GM18909 (cell line): Measurements from ENCODE around the gene ZNF281.
"Not testable (repeated sequence)": the region's sequence is repeated elsewhere in the genome, so short reads cannot be mapped to it uniquely, and the experiment has no call there.

Experiments used
- ATAC-seq: cut with Tn5 transposase; IDR thresholded peaks from one replicate; pipeline ENCODE4 v1.9.1; 2021; ENCODE audit warnings: mild to moderate bottlenecking; ENCODE audit not compliant: unreplicated experiment, poor library complexity

ZNF281 gene, protein sequence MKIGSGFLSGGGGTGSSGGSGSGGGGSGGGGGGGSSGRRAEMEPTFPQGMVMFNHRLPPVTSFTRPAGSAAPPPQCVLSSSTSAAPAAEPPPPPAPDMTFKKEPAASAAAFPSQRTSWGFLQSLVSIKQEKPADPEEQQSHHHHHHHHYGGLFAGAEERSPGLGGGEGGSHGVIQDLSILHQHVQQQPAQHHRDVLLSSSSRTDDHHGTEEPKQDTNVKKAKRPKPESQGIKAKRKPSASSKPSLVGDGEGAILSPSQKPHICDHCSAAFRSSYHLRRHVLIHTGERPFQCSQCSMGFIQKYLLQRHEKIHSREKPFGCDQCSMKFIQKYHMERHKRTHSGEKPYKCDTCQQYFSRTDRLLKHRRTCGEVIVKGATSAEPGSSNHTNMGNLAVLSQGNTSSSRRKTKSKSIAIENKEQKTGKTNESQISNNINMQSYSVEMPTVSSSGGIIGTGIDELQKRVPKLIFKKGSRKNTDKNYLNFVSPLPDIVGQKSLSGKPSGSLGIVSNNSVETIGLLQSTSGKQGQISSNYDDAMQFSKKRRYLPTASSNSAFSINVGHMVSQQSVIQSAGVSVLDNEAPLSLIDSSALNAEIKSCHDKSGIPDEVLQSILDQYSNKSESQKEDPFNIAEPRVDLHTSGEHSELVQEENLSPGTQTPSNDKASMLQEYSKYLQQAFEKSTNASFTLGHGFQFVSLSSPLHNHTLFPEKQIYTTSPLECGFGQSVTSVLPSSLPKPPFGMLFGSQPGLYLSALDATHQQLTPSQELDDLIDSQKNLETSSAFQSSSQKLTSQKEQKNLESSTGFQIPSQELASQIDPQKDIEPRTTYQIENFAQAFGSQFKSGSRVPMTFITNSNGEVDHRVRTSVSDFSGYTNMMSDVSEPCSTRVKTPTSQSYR

GRCh38 chr1:200409761-200410565, at the start of gene ZNF281:
ZNF281 (minus strand) TSS chr1:200410036; CDS start chr1:200409705, 331 bp downstream.
- peak; percentile 96 for ATAC-seq

- ATAC-seq: no peak
Measured at GRCh38 chr1:200458780-200459179, 48.9 kb upstream of the ZNF281 start.

DNA sequence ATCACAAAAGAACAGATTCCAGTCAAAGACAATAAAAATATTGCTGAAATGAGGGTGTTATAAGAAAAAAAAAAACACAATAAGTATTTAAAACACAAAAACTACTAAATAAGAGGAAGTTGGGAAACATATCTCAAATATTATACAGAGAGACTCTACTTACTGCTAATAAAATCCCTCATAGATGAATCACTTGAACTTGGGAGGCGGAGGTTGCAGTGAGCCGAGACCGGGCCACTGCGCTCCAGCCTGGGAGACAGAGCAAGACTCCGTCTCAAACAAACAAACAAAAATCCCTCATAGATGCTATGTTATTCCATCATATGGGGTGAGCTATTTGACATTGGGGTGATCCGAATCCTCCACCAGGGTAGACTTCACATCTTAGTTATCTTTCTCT, 48.0 kb upstream of the ZNF281 start:
- no peak for ATAC-seq

GRCh38 chr1:200454425-200454824, 44.6 kb upstream of the ZNF281 start:
- no peak for ATAC-seq

GRCh38 chr1:200453553-200453905, 43.7 kb upstream of the ZNF281 start:
- ATAC-seq: no peak

GRCh38 chr1:200452850-200453552, 43.2 kb upstream of the ZNF281 start:
- ATAC-seq: no peak

- ATAC-seq: peak; percentile 89
Measured at GRCh38 chr1:200448034-200448762, 38.4 kb upstream of the ZNF281 start.

- ATAC-seq: no peak
Measured at GRCh38 chr1:200445213-200445612, 35.4 kb upstream of the ZNF281 start.

GRCh38 chr1:200444478-200444877, 34.6 kb upstream of the ZNF281 start:
- ATAC-seq: no peak

DNA sequence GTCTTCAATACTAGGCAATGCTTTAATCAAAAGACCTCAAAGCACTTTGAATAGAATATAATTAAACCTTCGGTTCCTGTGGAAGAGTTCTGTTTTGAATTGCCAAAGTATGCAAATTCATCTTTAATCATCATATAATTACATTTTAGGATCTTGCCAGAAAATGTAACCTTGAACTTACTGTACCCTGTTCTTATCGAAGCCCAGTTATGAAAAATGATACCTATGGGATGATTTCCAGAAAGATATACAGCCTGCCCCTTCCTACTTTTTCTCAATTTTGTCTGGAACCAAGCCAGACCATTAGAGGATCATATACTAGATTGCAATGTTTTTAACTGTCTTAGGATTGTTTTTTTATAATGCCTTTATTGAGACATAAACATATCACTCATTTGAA, 34.0 kb upstream of the ZNF281 start:
- no peak for ATAC-seq

GRCh38 chr1:200442537-200443156, 32.8 kb upstream of the ZNF281 start:
- ATAC-seq: no peak

DNA sequence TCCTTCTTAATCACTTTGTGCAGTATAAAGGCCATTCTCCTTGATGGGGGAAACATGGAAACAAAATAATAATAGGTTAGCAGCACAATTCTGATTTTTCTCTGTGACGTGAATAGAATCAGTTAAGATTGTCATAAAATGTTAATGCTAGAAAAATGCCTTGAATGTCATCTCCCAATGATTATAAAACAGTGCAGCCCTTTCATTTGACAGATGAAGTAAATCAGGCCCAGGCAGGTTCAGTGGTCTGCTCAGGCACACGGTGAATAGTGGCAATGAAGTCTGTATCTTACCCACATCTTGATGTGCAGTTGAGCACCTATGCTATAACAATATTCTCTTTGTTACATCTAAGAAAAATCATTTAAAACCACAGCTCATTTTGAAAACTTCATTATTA, 32.2 kb upstream of the ZNF281 start:
- no peak for ATAC-seq

DNA sequence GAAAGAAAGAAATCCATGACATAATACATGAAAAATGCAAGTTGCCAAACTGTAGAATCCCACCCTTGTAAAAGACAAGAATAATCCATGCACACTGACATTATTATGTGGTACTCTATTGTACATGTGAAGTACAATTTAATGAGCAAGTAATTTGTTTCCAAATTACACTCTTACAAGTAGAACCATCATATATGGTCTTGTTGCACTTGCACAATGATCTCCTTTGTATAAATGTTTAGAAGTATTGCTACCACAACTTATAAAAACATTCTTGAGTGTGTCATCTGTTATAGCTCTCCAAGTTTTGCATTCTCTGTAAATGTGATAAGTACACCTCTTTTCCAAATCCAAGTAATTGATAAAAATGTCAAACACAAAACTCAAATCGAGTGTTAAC, 29.1 kb upstream of the ZNF281 start:
- ATAC-seq: no peak

DNA sequence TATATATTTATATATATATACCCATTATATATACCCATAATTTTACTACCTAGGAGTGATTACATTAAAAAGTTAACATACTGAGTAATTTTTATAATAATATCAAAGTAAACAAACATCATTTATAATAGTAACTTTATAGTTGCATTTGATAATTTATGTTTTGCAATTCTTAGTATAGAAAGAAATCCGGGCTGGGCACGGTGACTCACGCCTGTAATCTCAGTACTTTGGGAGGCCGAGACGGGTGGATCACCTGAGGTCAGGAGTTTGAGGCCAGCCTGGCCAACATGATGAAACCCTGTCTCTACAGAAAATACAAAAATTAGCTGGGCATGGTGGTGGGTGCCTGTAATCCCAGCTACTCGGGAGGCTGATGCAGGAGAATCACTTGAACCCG, 28.6 kb upstream of the ZNF281 start:
- not testable (repeated sequence) for ATAC-seq

- ATAC-seq: peak; percentile 80
Measured at GRCh38 chr1:200437556-200438203, 27.8 kb upstream of the ZNF281 start.

- ATAC-seq: no peak
Measured at GRCh38 chr1:200437088-200437487, 27.3 kb upstream of the ZNF281 start.

DNA sequence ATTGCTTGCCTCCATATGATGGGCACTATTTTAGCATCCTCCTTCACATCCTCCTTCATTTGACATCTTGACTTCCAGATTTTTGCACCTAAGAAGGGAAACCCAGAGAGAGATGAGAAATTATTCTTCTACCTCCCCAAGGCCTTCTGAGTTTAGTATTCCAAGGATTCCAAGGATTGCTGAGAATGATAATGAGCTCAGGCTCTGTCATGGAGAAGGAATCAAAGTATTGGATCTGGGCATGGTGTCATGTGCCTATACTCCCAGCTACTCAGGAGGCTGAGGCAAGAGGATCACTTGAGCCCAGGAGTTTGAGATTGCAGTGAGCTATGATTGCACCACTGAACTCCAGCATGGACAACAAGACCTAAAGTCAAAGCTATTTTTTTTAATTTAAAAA, 26.6 kb upstream of the ZNF281 start:
- ATAC-seq: no peak

- no peak for ATAC-seq
Measured at GRCh38 chr1:200435200-200435780, 25.5 kb upstream of the ZNF281 start.
